ENCODE data around the gene SLC22A14.

Gene SLC22A14

GRCh38 chr3:38307599-38307998, 25.5 kb downstream of the SLC22A14 start:
- no peak overlapping the region for H3K27ac ChIP-seq
- no peak for TF ChIP-seq ZFX (IDR thresholded peaks at IDR 0.05)
- TF ChIP-seq, protein P1, sequence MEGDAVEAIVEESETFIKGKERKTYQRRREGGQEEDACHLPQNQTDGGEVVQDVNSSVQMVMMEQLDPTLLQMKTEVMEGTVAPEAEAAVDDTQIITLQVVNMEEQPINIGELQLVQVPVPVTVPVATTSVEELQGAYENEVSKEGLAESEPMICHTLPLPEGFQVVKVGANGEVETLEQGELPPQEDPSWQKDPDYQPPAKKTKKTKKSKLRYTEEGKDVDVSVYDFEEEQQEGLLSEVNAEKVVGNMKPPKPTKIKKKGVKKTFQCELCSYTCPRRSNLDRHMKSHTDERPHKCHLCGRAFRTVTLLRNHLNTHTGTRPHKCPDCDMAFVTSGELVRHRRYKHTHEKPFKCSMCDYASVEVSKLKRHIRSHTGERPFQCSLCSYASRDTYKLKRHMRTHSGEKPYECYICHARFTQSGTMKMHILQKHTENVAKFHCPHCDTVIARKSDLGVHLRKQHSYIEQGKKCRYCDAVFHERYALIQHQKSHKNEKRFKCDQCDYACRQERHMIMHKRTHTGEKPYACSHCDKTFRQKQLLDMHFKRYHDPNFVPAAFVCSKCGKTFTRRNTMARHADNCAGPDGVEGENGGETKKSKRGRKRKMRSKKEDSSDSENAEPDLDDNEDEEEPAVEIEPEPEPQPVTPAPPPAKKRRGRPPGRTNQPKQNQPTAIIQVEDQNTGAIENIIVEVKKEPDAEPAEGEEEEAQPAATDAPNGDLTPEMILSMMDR (conservative IDR thresholded peaks at IDR 0.05): no peak

GRCh38 chr3:38308456-38308855, 26.4 kb downstream of the SLC22A14 start:
- TF ChIP-seq, protein P1 (conservative IDR thresholded peaks at IDR 0.05): no peak
- TF ChIP-seq ZFX (IDR thresholded peaks at IDR 0.05): no peak
- H3K27ac ChIP-seq: no peak overlapping the region

DNA sequence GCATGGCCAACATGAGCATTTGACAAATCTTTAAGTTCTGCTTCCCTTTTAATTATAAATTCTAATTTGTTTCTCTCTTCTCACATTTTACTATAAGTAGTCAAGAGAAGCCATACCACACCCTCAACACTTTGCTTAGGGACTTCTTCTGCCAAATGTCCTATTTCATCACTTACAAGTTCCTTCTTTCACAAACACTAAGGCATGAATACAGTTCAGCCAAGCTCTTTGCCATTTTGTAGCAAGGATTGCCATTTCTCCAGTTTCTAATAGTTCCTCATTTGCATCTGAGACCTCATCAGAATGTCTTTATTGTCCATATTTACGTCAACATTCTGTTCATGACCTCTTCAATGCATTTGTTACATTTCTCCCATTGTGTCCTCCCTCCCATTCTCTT, 29.4 kb downstream of the SLC22A14 start:
- no peak for TF ChIP-seq ZFX (IDR thresholded peaks at IDR 0.05)
- TF ChIP-seq, protein P1 (conservative IDR thresholded peaks at IDR 0.05): no peak
- H3K27ac ChIP-seq: no peak overlapping the region

GRCh38 chr3:38311941-38312340, 29.8 kb downstream of the SLC22A14 start:
- no peak overlapping the region for H3K27ac ChIP-seq
- TF ChIP-seq, protein P1 (conservative IDR thresholded peaks at IDR 0.05): no peak
- no peak for TF ChIP-seq ZFX (IDR thresholded peaks at IDR 0.05)

- TF ChIP-seq ZFX (IDR thresholded peaks at IDR 0.05): no peak
- TF ChIP-seq, protein P1 (conservative IDR thresholded peaks at IDR 0.05): no peak
- H3K27ac ChIP-seq: no peak overlapping the region
Measured at GRCh38 chr3:38312356-38312755, 30.3 kb downstream of the SLC22A14 start.

- H3K27ac ChIP-seq: no peak overlapping the region
- no peak for TF ChIP-seq ZFX (IDR thresholded peaks at IDR 0.05)
Measured at GRCh38 chr3:38313263-38313662, 31.2 kb downstream of the SLC22A14 start.

DNA sequence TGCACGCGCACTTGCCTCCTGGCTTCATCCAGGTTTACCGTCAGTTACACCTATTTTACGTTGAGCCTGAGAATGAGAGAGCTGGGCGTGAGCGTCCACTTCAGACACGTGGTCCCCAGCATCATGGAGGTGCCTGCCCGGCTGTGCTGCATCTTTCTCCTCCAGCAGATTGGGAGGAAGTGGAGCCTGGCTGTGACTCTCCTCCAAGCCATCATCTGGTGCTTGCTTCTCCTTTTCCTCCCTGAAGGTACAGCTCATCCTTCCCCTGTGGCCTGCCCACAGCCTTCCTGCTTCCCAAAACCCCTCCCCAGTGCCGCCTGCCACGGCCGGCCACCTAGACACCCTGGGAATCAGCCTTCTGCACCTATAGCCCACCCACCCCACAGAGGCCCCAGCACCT, 31.6 kb downstream of the SLC22A14 start:
- no peak for TF ChIP-seq ZFX (IDR thresholded peaks at IDR 0.05)
- TF ChIP-seq, protein P1 (conservative IDR thresholded peaks at IDR 0.05): no peak
- H3K27ac ChIP-seq: no peak overlapping the region

DNA sequence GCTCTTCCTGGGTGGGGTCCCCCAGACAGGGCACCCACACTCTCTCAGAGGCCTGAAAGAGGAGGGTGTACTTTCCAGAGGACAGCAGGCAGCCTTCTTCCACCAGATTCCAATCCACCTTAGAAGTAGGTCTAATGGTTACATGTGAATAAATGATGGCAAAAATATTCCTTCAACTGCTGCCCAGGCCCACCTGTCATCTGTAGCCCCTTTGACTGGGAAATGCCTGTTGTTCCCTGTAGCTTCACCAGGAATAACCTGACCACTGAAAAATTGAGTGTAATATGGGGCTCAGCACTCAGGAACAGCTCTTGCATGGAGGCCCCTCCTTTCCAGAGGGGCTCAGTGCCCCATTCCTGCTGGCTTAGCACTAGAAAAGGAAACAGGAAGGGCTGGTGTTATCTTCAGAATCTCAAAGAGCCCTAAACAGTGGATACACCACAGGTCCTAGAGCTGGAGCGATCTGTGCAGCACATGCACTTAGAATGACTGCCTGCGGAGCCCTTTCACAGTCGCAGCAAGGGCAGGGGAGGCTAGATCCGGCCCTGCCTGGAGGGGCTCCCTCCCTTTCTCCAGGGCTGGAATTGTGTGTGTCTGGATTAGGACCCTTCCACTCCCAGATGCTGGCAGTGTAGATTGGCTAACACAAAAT, 32.1 kb downstream of the SLC22A14 start:
- H3K27ac ChIP-seq: no peak overlapping the region
- TF ChIP-seq, protein P1 (conservative IDR thresholded peaks at IDR 0.05): no peak
- no peak for TF ChIP-seq ZFX (IDR thresholded peaks at IDR 0.05)

Data from C4-2B (cell line).